ENCODE results near the gene EFR3B. TPM values are rescaled to one million over a fixed set of nuclear protein-coding genes. Genes with fewer than 3 reads are reported as not detected.

EFR3B gene
- total RNA-seq, 1 experiment from 2014 or later, result 8.9 TPM

DNA sequence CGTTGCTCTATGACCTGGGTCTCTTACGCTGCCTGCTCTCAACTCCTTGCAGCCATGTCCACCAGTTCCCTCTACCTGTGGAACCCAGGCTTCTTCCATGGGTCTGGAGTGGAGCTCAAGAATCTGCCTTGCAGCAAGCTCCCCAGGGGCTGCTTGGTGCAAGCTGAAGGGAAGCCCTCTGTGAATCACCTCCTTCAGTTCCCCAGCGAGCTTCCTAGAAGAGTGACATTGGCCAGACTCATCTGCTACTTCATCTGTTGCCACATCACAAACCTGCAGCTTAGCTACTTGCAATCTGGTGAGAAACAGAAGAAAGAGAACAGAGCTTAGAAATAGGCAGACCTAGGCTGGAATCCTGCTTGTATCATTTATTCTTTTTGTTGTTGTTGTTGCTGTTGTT, 9.8 kb upstream of the EFR3B start:
- no peaks in the 10 kb centered on the region; the same call in 1 of the 2 replicates for H3K27me3 Mint-ChIP-seq (ENCODE audit: low read depth)
- ATAC-seq (no peak), DNase-seq (ENCODE audit: low spot score) (no peak)
- peaks cover 4% of the 10 kb centered on the region for H3K9me3 Mint-ChIP-seq
- H3K36me3 Mint-ChIP-seq, result no peaks in the 10 kb centered on the region
- POLR2A ChIA-PET, result interaction anchor here (1.7 kb wide), 1 partner anchor 9 kb away, joined by 5 read pairs; no protein-coding TSS in a partner anchor
- TF ChIP-seq ETV6 (CRISPR knock-in tag; IDR thresholded peaks at IDR 0.05) (no peak), CBFB (CRISPR knock-in tag; IDR thresholded peaks at IDR 0.05; ENCODE audit: low read depth) (no peak), NR2C2 (CRISPR knock-in tag; IDR thresholded peaks at IDR 0.05) (no peak), TCF7 (CRISPR knock-in tag; IDR thresholded peaks at IDR 0.05; ENCODE audit: low read depth) (no peak), MXD4 (CRISPR knock-in tag; IDR thresholded peaks at IDR 0.05; ENCODE audit: borderline replicate concordance) (no peak), CREM (CRISPR knock-in tag; IDR thresholded peaks at IDR 0.05) (no peak), GTF2I (CRISPR knock-in tag; conservative IDR thresholded peaks at IDR 0.05) (no peak), SMAD4 (CRISPR knock-in tag; IDR thresholded peaks at IDR 0.05) (no peak), JUN (CRISPR knock-in tag; IDR thresholded peaks at IDR 0.05) (no peak), SP1 (CRISPR knock-in tag; conservative IDR thresholded peaks at IDR 0.05) (no peak), NR3C1 (CRISPR knock-in tag; conservative IDR thresholded peaks at IDR 0.05; ENCODE audit: low read depth) (no peak), OVOL2 (CRISPR knock-in tag; IDR thresholded peaks at IDR 0.05; ENCODE audit: borderline replicate concordance) (no peak), FOXJ3 (CRISPR knock-in tag; IDR thresholded peaks at IDR 0.05; ENCODE audit: borderline replicate concordance) (no peak), TP53 (CRISPR knock-in tag; IDR thresholded peaks at IDR 0.05) (no peak)
- TF ChIP-seq, protein P1, sequence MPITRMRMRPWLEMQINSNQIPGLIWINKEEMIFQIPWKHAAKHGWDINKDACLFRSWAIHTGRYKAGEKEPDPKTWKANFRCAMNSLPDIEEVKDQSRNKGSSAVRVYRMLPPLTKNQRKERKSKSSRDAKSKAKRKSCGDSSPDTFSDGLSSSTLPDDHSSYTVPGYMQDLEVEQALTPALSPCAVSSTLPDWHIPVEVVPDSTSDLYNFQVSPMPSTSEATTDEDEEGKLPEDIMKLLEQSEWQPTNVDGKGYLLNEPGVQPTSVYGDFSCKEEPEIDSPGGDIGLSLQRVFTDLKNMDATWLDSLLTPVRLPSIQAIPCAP (CRISPR knock-in tag; IDR thresholded peaks at IDR 0.05), result no peak
- TF ChIP-seq, protein P2, sequence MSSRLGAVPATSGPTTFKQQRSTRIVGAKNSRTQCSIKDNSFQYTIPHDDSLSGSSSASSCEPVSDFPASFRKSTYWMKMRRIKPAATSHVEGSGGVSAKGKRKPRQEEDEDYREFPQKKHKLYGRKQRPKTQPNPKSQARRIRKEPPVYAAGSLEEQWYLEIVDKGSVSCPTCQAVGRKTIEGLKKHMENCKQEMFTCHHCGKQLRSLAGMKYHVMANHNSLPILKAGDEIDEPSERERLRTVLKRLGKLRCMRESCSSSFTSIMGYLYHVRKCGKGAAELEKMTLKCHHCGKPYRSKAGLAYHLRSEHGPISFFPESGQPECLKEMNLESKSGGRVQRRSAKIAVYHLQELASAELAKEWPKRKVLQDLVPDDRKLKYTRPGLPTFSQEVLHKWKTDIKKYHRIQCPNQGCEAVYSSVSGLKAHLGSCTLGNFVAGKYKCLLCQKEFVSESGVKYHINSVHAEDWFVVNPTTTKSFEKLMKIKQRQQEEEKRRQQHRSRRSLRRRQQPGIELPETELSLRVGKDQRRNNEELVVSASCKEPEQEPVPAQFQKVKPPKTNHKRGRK (CRISPR knock-in tag; IDR thresholded peaks at IDR 0.05; ENCODE audit: borderline replicate concordance), result no peak
- TF ChIP-seq, protein P3, sequence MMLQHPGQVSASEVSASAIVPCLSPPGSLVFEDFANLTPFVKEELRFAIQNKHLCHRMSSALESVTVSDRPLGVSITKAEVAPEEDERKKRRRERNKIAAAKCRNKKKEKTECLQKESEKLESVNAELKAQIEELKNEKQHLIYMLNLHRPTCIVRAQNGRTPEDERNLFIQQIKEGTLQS (CRISPR knock-in tag; conservative IDR thresholded peaks at IDR 0.05), result no peak
- TF ChIP-seq, protein P4, sequence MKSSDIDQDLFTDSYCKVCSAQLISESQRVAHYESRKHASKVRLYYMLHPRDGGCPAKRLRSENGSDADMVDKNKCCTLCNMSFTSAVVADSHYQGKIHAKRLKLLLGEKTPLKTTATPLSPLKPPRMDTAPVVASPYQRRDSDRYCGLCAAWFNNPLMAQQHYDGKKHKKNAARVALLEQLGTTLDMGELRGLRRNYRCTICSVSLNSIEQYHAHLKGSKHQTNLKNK (CRISPR knock-in tag; IDR thresholded peaks at IDR 0.05), result no peak
- TF ChIP-seq, protein P5, sequence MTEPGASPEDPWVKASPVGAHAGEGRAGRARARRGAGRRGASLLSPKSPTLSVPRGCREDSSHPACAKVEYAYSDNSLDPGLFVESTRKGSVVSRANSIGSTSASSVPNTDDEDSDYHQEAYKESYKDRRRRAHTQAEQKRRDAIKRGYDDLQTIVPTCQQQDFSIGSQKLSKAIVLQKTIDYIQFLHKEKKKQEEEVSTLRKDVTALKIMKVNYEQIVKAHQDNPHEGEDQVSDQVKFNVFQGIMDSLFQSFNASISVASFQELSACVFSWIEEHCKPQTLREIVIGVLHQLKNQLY (CRISPR knock-in tag; IDR thresholded peaks at IDR 0.05), result no peak
- TF ChIP-seq, protein P6, sequence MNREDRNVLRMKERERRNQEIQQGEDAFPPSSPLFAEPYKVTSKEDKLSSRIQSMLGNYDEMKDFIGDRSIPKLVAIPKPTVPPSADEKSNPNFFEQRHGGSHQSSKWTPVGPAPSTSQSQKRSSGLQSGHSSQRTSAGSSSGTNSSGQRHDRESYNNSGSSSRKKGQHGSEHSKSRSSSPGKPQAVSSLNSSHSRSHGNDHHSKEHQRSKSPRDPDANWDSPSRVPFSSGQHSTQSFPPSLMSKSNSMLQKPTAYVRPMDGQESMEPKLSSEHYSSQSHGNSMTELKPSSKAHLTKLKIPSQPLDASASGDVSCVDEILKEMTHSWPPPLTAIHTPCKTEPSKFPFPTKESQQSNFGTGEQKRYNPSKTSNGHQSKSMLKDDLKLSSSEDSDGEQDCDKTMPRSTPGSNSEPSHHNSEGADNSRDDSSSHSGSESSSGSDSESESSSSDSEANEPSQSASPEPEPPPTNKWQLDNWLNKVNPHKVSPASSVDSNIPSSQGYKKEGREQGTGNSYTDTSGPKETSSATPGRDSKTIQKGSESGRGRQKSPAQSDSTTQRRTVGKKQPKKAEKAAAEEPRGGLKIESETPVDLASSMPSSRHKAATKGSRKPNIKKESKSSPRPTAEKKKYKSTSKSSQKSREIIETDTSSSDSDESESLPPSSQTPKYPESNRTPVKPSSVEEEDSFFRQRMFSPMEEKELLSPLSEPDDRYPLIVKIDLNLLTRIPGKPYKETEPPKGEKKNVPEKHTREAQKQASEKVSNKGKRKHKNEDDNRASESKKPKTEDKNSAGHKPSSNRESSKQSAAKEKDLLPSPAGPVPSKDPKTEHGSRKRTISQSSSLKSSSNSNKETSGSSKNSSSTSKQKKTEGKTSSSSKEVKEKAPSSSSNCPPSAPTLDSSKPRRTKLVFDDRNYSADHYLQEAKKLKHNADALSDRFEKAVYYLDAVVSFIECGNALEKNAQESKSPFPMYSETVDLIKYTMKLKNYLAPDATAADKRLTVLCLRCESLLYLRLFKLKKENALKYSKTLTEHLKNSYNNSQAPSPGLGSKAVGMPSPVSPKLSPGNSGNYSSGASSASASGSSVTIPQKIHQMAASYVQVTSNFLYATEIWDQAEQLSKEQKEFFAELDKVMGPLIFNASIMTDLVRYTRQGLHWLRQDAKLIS (CRISPR knock-in tag; IDR thresholded peaks at IDR 0.05; ENCODE audit: borderline replicate concordance), result no peak
- H3K27ac Mint-ChIP-seq, result no peak overlapping the region
- peaks cover 5% of the 10 kb centered on the region for H3K4me1 Mint-ChIP-seq
- H3K4me3 Mint-ChIP-seq, result no peak overlapping the region
- CTCF ChIA-PET, result interaction anchor here (1.0 to 1.9 kb wide), 2 partner anchors 9 to 97 kb away, joined by 5 to 12 read pairs; partner anchors contain the start of gene EFR3B

All from WTC11 (cell line).